Right ventricle myocardium inferior (tissue), 1 donor: ENCODE measurements around the gene HTR6. TPM values are rescaled to one million over a fixed set of nuclear protein-coding genes. Genes with fewer than 3 reads are reported as not detected.

Source experiments
- ATAC-seq: fragments of 200-7000 bp; cut with Tn5 transposase; one replicate; pipeline ENCODE4 v1.9.1; 2020; ENCODE audit warnings: mild to moderate bottlenecking, moderate library complexity
- DNase-seq: peaks from one replicate; pipeline ENCODE4 v3.0.0; 2021; ENCODE audit errors: missing footprints
- intact Hi-C: fragments of 100-400 bp; cut with DNase I; formaldehyde crosslinking; loops from one replicate; pipeline ENCODE4 v1.11.0; 2022
- total RNA-seq: library from RNA; stranded (reverse); fragmentation: NEBNext Ultra II Directional; extraction: Animal tissue kit (Norgen Biotek cat#: 25700); gene quantifications from one replicate; pipeline ENCODE4 v1.2.1, GENCODE V29; 2021
- donor health status: DM: no; HTN: yes; CAD: no; lungs with severe emphysema.

The HTR6 gene
- total RNA-seq, 1 donor from 2014 or later, result not detected

- peak; percentile 81 for DNase-seq
- peak; percentile 88 for ATAC-seq
- intact Hi-C loops, result loop anchor here (1.0 to 5.0 kb wide), 2 partner anchors 307 to 399 kb away; partner anchors contain the start of genes EMC1 and MRTO4
Measured at GRCh38 chr1:19651141-19651737, 13.4 kb upstream of the HTR6 start.

- DNase-seq, result no peak
- no peak for ATAC-seq
- intact Hi-C loops, result loop anchor here (5.0 kb wide), 1 partner anchor 402 kb away; the partner anchor contains the start of genes EMC1 and MRTO4
Measured at GRCh38 chr1:19654386-19654785, 10.3 kb upstream of the HTR6 start.

- intact Hi-C loops, result loop anchor here (5.0 kb wide), 1 partner anchor 403 kb away; the partner anchor contains the start of genes EMC1 and MRTO4
- DNase-seq, result no peak
Measured at GRCh38 chr1:19654886-19655717, 9.6 kb upstream of the HTR6 start.

GRCh38 chr1:19655718-19656080 is 9.0 kb upstream of the HTR6 start:
- ATAC-seq, result no peak
- no peak for DNase-seq
- intact Hi-C loops, result no loop called here

More at GRCh38 chr1:19654886-19655717, 9.6 kb upstream of the HTR6 start:
- no peak for ATAC-seq

- peak; percentile 59 for DNase-seq
- intact Hi-C loops, result no loop called here
Measured at GRCh38 chr1:19656134-19656779, 8.4 kb upstream of the HTR6 start.

GRCh38 chr1:19656780-19657466 is 7.8 kb upstream of the HTR6 start:
- intact Hi-C loops, result no loop called here
- DNase-seq, result peak; percentile 54
- no peak for ATAC-seq

More at GRCh38 chr1:19656134-19656779, 8.4 kb upstream of the HTR6 start:
- no peak for ATAC-seq

- DNase-seq (peak; percentile 23), ATAC-seq (no peak)
- intact Hi-C loops, result no loop called here
Measured at GRCh38 chr1:19657511-19657910, 7.2 kb upstream of the HTR6 start.

- intact Hi-C loops, result no loop called here
- DNase-seq (peak; percentile 23), ATAC-seq (no peak)
Measured at GRCh38 chr1:19658186-19658585, 6.5 kb upstream of the HTR6 start.

- intact Hi-C loops, result loop anchor here (1.0 kb wide), 1 partner anchor 43 kb away; no protein-coding TSS in a partner anchor
- no peak for ATAC-seq
- no peak for DNase-seq
Measured at GRCh38 chr1:19661721-19662228, 2.9 kb upstream of the HTR6 start.

GRCh38 chr1:19662313-19662712 is 2.4 kb upstream of the HTR6 start:
- DNase-seq (no peak), ATAC-seq (no peak)
- intact Hi-C loops, result no loop called here

- ATAC-seq (no peak), DNase-seq (no peak)
- intact Hi-C loops, result no loop called here
Measured at GRCh38 chr1:19665186-19665495, 466 bp downstream of the HTR6 start.

GRCh38 chr1:19665496-19666465 is 1.1 kb downstream of the HTR6 start:
- intact Hi-C loops, result no loop called here
- ATAC-seq (no peak), DNase-seq (peak; percentile 30)

- ATAC-seq (no peak), DNase-seq (no peak)
- intact Hi-C loops, result no loop called here
Measured at GRCh38 chr1:19668888-19669287, 4.2 kb downstream of the HTR6 start.

GRCh38 chr1:19670787-19671186 is 6.1 kb downstream of the HTR6 start:
- no peak for DNase-seq
- no peak for ATAC-seq
- intact Hi-C loops, result no loop called here

- intact Hi-C loops, result no loop called here
- ATAC-seq (no peak), DNase-seq (no peak)
Measured at GRCh38 chr1:19672237-19672636, 7.6 kb downstream of the HTR6 start.

GRCh38 chr1:19675797-19676196 is 11.1 kb downstream of the HTR6 start:
- DNase-seq, result peak; percentile 61
- ATAC-seq, result no peak
- intact Hi-C loops, result no loop called here

GRCh38 chr1:19676438-19676922 is 11.8 kb downstream of the HTR6 start:
- ATAC-seq (peak; percentile 90), DNase-seq (peak; percentile 76)
- intact Hi-C loops, result no loop called here

- no peak for ATAC-seq
- DNase-seq, result peak; percentile 32
- intact Hi-C loops, result no loop called here
Measured at GRCh38 chr1:19678493-19678892, 13.8 kb downstream of the HTR6 start.
